Stimulated activated naive CD8-positive, alpha-beta T cell treated with anti-CD3 and anti-CD28 coated beads, Interleukin-15, Interleukin-2, amounts not matched to agents 100 U/mL and 50 U/mL, for 24 hours (primary cell): Measurements from ENCODE around the gene ADAMTS17.

ENCODE experiments used
- ATAC-seq: fragments of 150-1000 bp; cut with Tn5 transposase; one replicate; pipeline ENCODE4 v1.10.0; 2021
- DNase-seq: peaks from one replicate; pipeline ENCODE4 v3.0.0; 2021

ADAMTS17 gene

GRCh38 chr15:100170291-100171210 is 171.2 kb downstream of the ADAMTS17 start:
- peak; percentile 81 for ATAC-seq
- DNase-seq, result peak; percentile 35

GRCh38 chr15:100169615-100170290 is 172.0 kb downstream of the ADAMTS17 start:
- DNase-seq, result no peak
- ATAC-seq, result no peak

- ATAC-seq, result no peak
- DNase-seq, result no peak
Observed at GRCh38 chr15:100168787-100169186, 173.0 kb downstream of the ADAMTS17 start.

GRCh38 chr15:100167884-100168375 is 173.8 kb downstream of the ADAMTS17 start:
- ATAC-seq (no peak), DNase-seq (no peak)

GRCh38 chr15:100166313-100166712 is 175.5 kb downstream of the ADAMTS17 start:
- no peak for ATAC-seq
- DNase-seq, result no peak

- DNase-seq, result no peak
- ATAC-seq, result no peak
Observed at GRCh38 chr15:100163961-100164360, 177.8 kb downstream of the ADAMTS17 start.

GRCh38 chr15:100160953-100161352 is 180.8 kb downstream of the ADAMTS17 start:
- DNase-seq (no peak), ATAC-seq (no peak)

GRCh38 chr15:100159436-100159835 is 182.3 kb downstream of the ADAMTS17 start:
- ATAC-seq (no peak), DNase-seq (no peak)

- no peak for ATAC-seq
- no peak for DNase-seq
Observed at GRCh38 chr15:100158356-100158755, 183.4 kb downstream of the ADAMTS17 start.

- DNase-seq (no peak), ATAC-seq (no peak)
Observed at GRCh38 chr15:100156201-100156600, 185.6 kb downstream of the ADAMTS17 start.

- no peak for ATAC-seq
Observed at GRCh38 chr15:100154338-100154737, 187.4 kb downstream of the ADAMTS17 start.

GRCh38 chr15:100152463-100152862 is 189.3 kb downstream of the ADAMTS17 start:
- no peak for DNase-seq
- ATAC-seq, result no peak

More at GRCh38 chr15:100154338-100154737, 187.4 kb downstream of the ADAMTS17 start:
- DNase-seq, result no peak

GRCh38 chr15:100150906-100151305 is 190.9 kb downstream of the ADAMTS17 start:
- DNase-seq (no peak), ATAC-seq (no peak)

- ATAC-seq (no peak), DNase-seq (no peak)
Observed at GRCh38 chr15:100147828-100148227, 193.9 kb downstream of the ADAMTS17 start.

GRCh38 chr15:100143378-100143777 is 198.4 kb downstream of the ADAMTS17 start:
- no peak for ATAC-seq
- no peak for DNase-seq

- ATAC-seq (peak; percentile 32), DNase-seq (no peak)
Observed at GRCh38 chr15:100141311-100142001, 200.3 kb downstream of the ADAMTS17 start.

GRCh38 chr15:100140527-100141308 is 201.1 kb downstream of the ADAMTS17 start:
- DNase-seq (no peak), ATAC-seq (no peak)

- DNase-seq, result no peak
- no peak for ATAC-seq
Observed at GRCh38 chr15:100134586-100134985, 207.2 kb downstream of the ADAMTS17 start.

- DNase-seq (no peak), ATAC-seq (no peak)
Observed at GRCh38 chr15:100134089-100134583, 207.6 kb downstream of the ADAMTS17 start.

GRCh38 chr15:100133001-100133400 is 208.8 kb downstream of the ADAMTS17 start:
- ATAC-seq, result no peak
- DNase-seq, result no peak

- DNase-seq (no peak), ATAC-seq (no peak)
Observed at GRCh38 chr15:100132309-100132708, 209.5 kb downstream of the ADAMTS17 start.
